ENCODE measurements around the gene EMC1.

- TF ChIP-seq CTCF (IDR thresholded peaks at IDR 0.05; ENCODE audit: low read depth, low read length, poor library complexity, severe bottlenecking) (no peak), EZH2phosphoT487 (IDR thresholded peaks at IDR 0.05; ENCODE audit: borderline replicate concordance, low read length) (no peak)
Measured at GRCh38 chr1:19193004-19193403, 58.3 kb downstream of the EMC1 start.

Measured in DOHH2 (cell line).